SK-N-SH (cell line): ENCODE measurements around the gene FKBP2. TPM values are rescaled to one million over a fixed set of nuclear protein-coding genes. Genes with fewer than 3 reads are reported as not detected.
A peak's percentile ranks its signal among the peaks of the same experiment; 100 is the strongest.

Source experiments
- CTCF ChIA-PET: fragments of 300-600, 350-600 bp; formaldehyde crosslinking; extraction: SDS; loops from one replicate; lab custom pipeline; 2021; lab: Yijun Ruan, JAX
- POLR2A ChIA-PET: fragments of 350-600 bp; sonication (Branson Sonifier 250); formaldehyde crosslinking; extraction: SDS; loops from one replicate; lab custom pipeline; 2020; ENCODE audit warnings: antibody characterized with exemption, inconsistent platforms; lab: Yijun Ruan, JAX
- DNase-seq: peaks from one replicate; pipeline ENCODE4 v3.0.0; 2012
- H2AFZ ChIP-seq: fragments of 200-600 bp; sonication (generic); 2 replicates; pipeline ENCODE4 v1.8.1; 2016; ENCODE audit warnings: antibody characterized with exemption, mild to moderate bottlenecking, low read depth
- H3F3A ChIP-seq: fragments of 200-600 bp; sonication (generic); replicated peaks from 2 replicates; pipeline ENCODE3; 2016; ENCODE audit warnings: antibody characterized with exemption, mild to moderate bottlenecking; ENCODE audit not compliant: insufficient read depth
- H3K27ac ChIP-seq, 2 experiments: fragments of 200-500 bp in 1 of 2; fragments of 200-600 bp in 1 of 2; sonication (Bioruptor generic) in 1 of 2; sonication (generic), shearing (Covaris generic) in 1 of 2; 2 replicates each; pipeline versions ENCODE4 v1.5.1 to v1.6.1; 2014 to 2016; ENCODE audit warnings: low read depth in 2 of 2, inconsistent platforms in 1 of 2, low read length in 1 of 2, mild to moderate bottlenecking in 1 of 2, mixed read lengths in 1 of 2
- H3K27me3 ChIP-seq: fragments of 200-600 bp; sonication (generic), shearing (Covaris generic); 2 replicates; pipeline ENCODE4 v1.6.1; 2016; ENCODE audit warnings: mixed run types; ENCODE audit not compliant: insufficient read depth
- H3K36me3 ChIP-seq, 2 experiments: fragments of 200-500 bp in 1 of 2; fragments of 200-600 bp in 1 of 2; sonication (Bioruptor generic) in 1 of 2; sonication (generic) in 1 of 2; replicated peaks in 1 of 2; 2 replicates each; pipeline versions ENCODE3 to v1.5.1; 2014 to 2016; ENCODE audit warnings: low read length in 1 of 2, mild to moderate bottlenecking in 1 of 2; ENCODE audit not compliant: insufficient read depth in 2 of 2, control insufficient read depth in 1 of 2
- H3K4me1 ChIP-seq, 2 experiments: fragments of 200-500 bp in 1 of 2; fragments of 200-600 bp in 1 of 2; sonication (Bioruptor generic) in 1 of 2; sonication (generic), shearing (Covaris generic) in 1 of 2; 2 replicates each; pipeline versions ENCODE4 v1.5.1 to v1.6.1; 2014 to 2016; ENCODE audit warnings: low read depth in 1 of 2, low read length in 1 of 2, mixed run types in 1 of 2; ENCODE audit not compliant: insufficient read depth in 2 of 2, control insufficient read depth in 1 of 2
- H3K4me2 ChIP-seq: fragments of 200-600 bp; sonication (generic), shearing (Covaris generic); 2 replicates; pipeline ENCODE4 v1.6.1; 2017; ENCODE audit warnings: mixed run types
- H3K4me3 ChIP-seq, 2 experiments: fragments of 200-500 bp in 1 of 2; fragments of 200-600 bp in 1 of 2; sonication (Bioruptor generic) in 1 of 2; sonication (generic), shearing (Covaris generic) in 1 of 2; 2 replicates each; pipeline versions ENCODE4 v1.5.1 to v1.8.1; 2014 to 2016; ENCODE audit warnings: low read depth in 2 of 2, inconsistent platforms in 1 of 2, low read length in 1 of 2, mild to moderate bottlenecking in 1 of 2, mixed read lengths in 1 of 2, moderate library complexity in 1 of 2
- H3K79me2 ChIP-seq: fragments of 200-600 bp; sonication (generic); 2 replicates; pipeline ENCODE4 v1.8.1; 2017; ENCODE audit warnings: mild to moderate bottlenecking; ENCODE audit not compliant: insufficient read depth
- H3K9ac ChIP-seq: fragments of 200-600 bp; sonication (generic); 2 replicates; pipeline ENCODE4 v1.6.1; 2017; ENCODE audit warnings: mixed run types
- H3K9me2 ChIP-seq: fragments of 200-600 bp; sonication (generic); 2 replicates; pipeline ENCODE4 v1.6.1; 2017; ENCODE audit warnings: mixed run types
- H3K9me3 ChIP-seq: fragments of 200-600 bp; sonication (generic); 2 replicates; pipeline ENCODE4 v1.6.1; 2017; ENCODE audit warnings: mixed run types, mild to moderate bottlenecking, moderate library complexity
- H4K20me1 ChIP-seq: fragments of 200-600 bp; sonication (generic); 2 replicates; pipeline ENCODE4 v1.6.1; 2017; ENCODE audit warnings: mild to moderate bottlenecking, mixed run types; ENCODE audit not compliant: insufficient read depth
- CHD2 ChIP-seq: fragments of 150-350 bp; IDR thresholded peaks from 2 replicates; pipeline ENCODE4 v1.6.1; 2018; ENCODE audit warnings: low read length; ENCODE audit not compliant: partially characterized antibody
- ELF1 ChIP-seq: IDR thresholded peaks from 2 replicates; pipeline ENCODE4 v1.4.0; 2012
- FOXJ3 ChIP-seq: sonication (generic); formaldehyde crosslinking; IDR thresholded peaks from 2 replicates; pipeline ENCODE4 v1.5.1; 2020; ENCODE audit warnings: mild to moderate bottlenecking, missing genetic modification reagents
- GABPA ChIP-seq: IDR thresholded peaks from 2 replicates; pipeline ENCODE4 v1.4.0; 2012; ENCODE audit warnings: low read depth, mild to moderate bottlenecking
- GATA2 ChIP-seq: sonication (generic); formaldehyde crosslinking; IDR thresholded peaks from 2 replicates; pipeline ENCODE4 v1.5.0; 2020; ENCODE audit warnings: mild to moderate bottlenecking, missing genetic modification reagents
- IRF3 ChIP-seq: fragments of 150-350 bp; IDR thresholded peaks from 2 replicates; pipeline ENCODE4 v1.6.1; 2016; ENCODE audit warnings: mild to moderate bottlenecking, low read depth, low read length
- MEF2A ChIP-seq: IDR thresholded peaks from 2 replicates; pipeline ENCODE4 v1.4.0; 2012; ENCODE audit warnings: low read depth, borderline replicate concordance
- MXI1 ChIP-seq: IDR thresholded peaks from 2 replicates; pipeline ENCODE4 v1.6.1; 2012; ENCODE audit warnings: mild to moderate bottlenecking, low read depth, low read length, improper control_type of control experiment
- NFIC ChIP-seq: IDR thresholded peaks from 2 replicates; pipeline ENCODE4 v1.4.0; 2012; ENCODE audit warnings: borderline replicate concordance
- NRF1 ChIP-seq: IDR thresholded peaks from 2 replicates; pipeline ENCODE4 v1.6.1; 2012; ENCODE audit warnings: low read depth, mild to moderate bottlenecking, low read length
- PBX3 ChIP-seq: IDR thresholded peaks from 2 replicates; pipeline ENCODE4; 2012
- RAD21 ChIP-seq: IDR thresholded peaks from 2 replicates; pipeline ENCODE4 v1.6.1; 2012; ENCODE audit warnings: mild to moderate bottlenecking, low read length
- RCOR1 ChIP-seq: fragments of 150-350 bp; IDR thresholded peaks from 2 replicates; pipeline ENCODE4 v1.6.1; 2017; ENCODE audit warnings: antibody characterized with exemption, low read length
- RFX5 ChIP-seq: IDR thresholded peaks from 2 replicates; pipeline ENCODE4 v1.6.1; 2012; ENCODE audit warnings: mild to moderate bottlenecking, improper control_type of control experiment, low read length
- TAF1 ChIP-seq: IDR thresholded peaks from 2 replicates; pipeline ENCODE4 v1.6.1; 2012; ENCODE audit warnings: low read depth, mild to moderate bottlenecking, low read length, moderate library complexity, borderline replicate concordance
- TCF12 ChIP-seq: IDR thresholded peaks from 2 replicates; pipeline ENCODE4 v1.4.0; 2012
- USF1 ChIP-seq: IDR thresholded peaks from 2 replicates; pipeline ENCODE4 v1.4.0; 2012; ENCODE audit warnings: low read depth, borderline replicate concordance
- YY1 ChIP-seq: IDR thresholded peaks from 2 replicates; pipeline ENCODE4 v1.4.0; 2012; ENCODE audit warnings: low read depth, mild to moderate bottlenecking
- ZBTB33 ChIP-seq: IDR thresholded peaks from 2 replicates; pipeline ENCODE4 v1.4.0; 2012; ENCODE audit warnings: low read depth, borderline replicate concordance
- WGBS: methylation state at CpG from one replicate; pipeline ENCODE4 v1.1.6; 2017; ENCODE audit warnings: low lambda C conversion rate; 5-methylcytosine and 5-hydroxymethylcytosine counted together
- polyA plus RNA-seq, 3 experiments: library from polyadenylated mRNA; depleted of rRNA; stranded (reverse); fragments of >200 nt; gene quantifications; 2 replicates each; pipeline ENCODE4 v1.2.3, GENCODE V29; 2012

The FKBP2 gene
- polyA plus RNA-seq, 1 of the 3 experiments (the other 2 are of a cell fraction), result 127 TPM

GRCh38 chr11:64284048-64284961, 43.4 kb downstream of the FKBP2 start, which contains the start of gene BAD (continued):
- peak; percentile 96 for TF ChIP-seq PBX3
- TF ChIP-seq GATA2 (CRISPR knock-in tag), result no peak
- TF ChIP-seq NRF1, result no peak
- TF ChIP-seq GABPA, result peak; percentile 38
- peak; percentile 81 for TF ChIP-seq MXI1
- TF ChIP-seq TCF12, result no peak
- peak; percentile 46; the same call in 1 of the 2 replicates for TF ChIP-seq RFX5
- TF ChIP-seq IRF3, result no peak; the same call in 1 of the 2 replicates
- no peak for TF ChIP-seq USF1
- TF ChIP-seq MEF2A, result no peak

- peak within 1 kb of the TSS; percentile 87 to 96 for H3K27ac ChIP-seq
- peak; percentile 97 for DNase-seq
- H3K27me3 ChIP-seq, result no peaks in the 10 kb centered on the region
- H3K79me2 ChIP-seq, result peaks cover 28% of the 10 kb centered on the region
- POLR2A ChIA-PET, result interaction anchor here (0.5 to 3.2 kb wide), 8 partner anchors 9 to 105 kb away, joined by 3 to 33 read pairs (median 3); partner anchors contain the start of genes ESRRA and TRMT112
- peaks cover 0 to 6% of the 10 kb centered on the region in 2 experiments for H3K36me3 ChIP-seq
- 0% methylated on average over 6 of the region's 102 CpGs for WGBS
- peak within 1 kb of the TSS; percentile 60 to 95 for H3K4me3 ChIP-seq
- H3K9me2 ChIP-seq, result no peaks in the 10 kb centered on the region
- CTCF ChIA-PET, result interaction anchor here (1.6 to 12.2 kb wide), 4 partner anchors 12 to 34 kb away, joined by 5 to 196 read pairs (median 32); partner anchors contain the start of genes CATSPERZ, ESRRA and PLCB3
- H2AFZ ChIP-seq, result peak within 1 kb of the TSS; percentile 83
- peaks cover 8 to 21% of the 10 kb centered on the region in 2 experiments; a peak in 2 of 4 replicates for H3K4me1 ChIP-seq
- peaks cover 10% of the 10 kb centered on the region for H3F3A ChIP-seq
- peak within 1 kb of the TSS; percentile 100 for H3K4me2 ChIP-seq
- no peaks in the 10 kb centered on the region for H3K9me3 ChIP-seq
- H3K9ac ChIP-seq, result peak within 1 kb of the TSS; percentile 89
- no peaks in the 10 kb centered on the region for H4K20me1 ChIP-seq
- TF ChIP-seq RFX5 (no peak), GABPA (peak; percentile 67; the same call in 1 of the 2 replicates), NRF1 (peak; percentile 83), IRF3 (no peak), CHD2 (peak; percentile 56), MEF2A (no peak), RAD21 (no peak), RCOR1 (no peak), PBX3 (peak; percentile 28), ELF1 (peak; percentile 89), NFIC (no peak), ZBTB33 (peak; percentile 67; the same call in 1 of the 2 replicates), TAF1 (no peak; the same call in 1 of the 2 replicates), FOXJ3 (CRISPR knock-in tag) (no peak), YY1 (peak; percentile 93)
Measured at GRCh38 chr11:64284962-64285884, 44.3 kb downstream of the FKBP2 start, which contains the start of gene GPR137. GPR137 (plus strand) TSS chr11:64285848; CDS start chr11:64286525, 677 bp downstream.
